Parathyroid adenoma (tissue), 2 donors: Measurements from ENCODE around the gene NOX5.

ENCODE experiments used
- H2AFZ ChIP-seq: fragments of 300-600 bp; sonication (generic); one replicate; pipeline ENCODE4 v1.7.0; 2017; ENCODE audit warnings: antibody characterized with exemption, mild to moderate bottlenecking
- H3K27ac ChIP-seq: fragments of 300-600 bp; sonication (generic); one replicate; pipeline ENCODE4 v1.7.0; 2017
- H3K27me3 ChIP-seq: fragments of 300-600 bp; sonication (generic); one replicate; pipeline ENCODE4 v1.7.0; 2017; ENCODE audit warnings: low read length; ENCODE audit not compliant: control insufficient read depth, insufficient read depth
- H3K36me3 ChIP-seq: fragments of 300-600 bp; sonication (generic); one replicate; pipeline ENCODE4 v1.7.0; 2017; ENCODE audit warnings: low read length; ENCODE audit not compliant: control insufficient read depth, insufficient read depth
- H3K4me1 ChIP-seq: fragments of 300-600 bp; sonication (generic); one replicate; pipeline ENCODE4 v1.7.0; 2017; ENCODE audit warnings: control low read depth
- H3K4me2 ChIP-seq: fragments of 300-600 bp; sonication (generic); one replicate; pipeline ENCODE4 v1.7.0; 2017; ENCODE audit warnings: low read length
- H3K4me3 ChIP-seq: fragments of 300-600 bp; sonication (generic); one replicate; pipeline ENCODE4 v1.7.0; 2017; ENCODE audit warnings: low read depth, low read length
- H3K79me2 ChIP-seq: fragments of 300-600 bp; sonication (generic); one replicate; pipeline ENCODE4 v1.7.0; 2017; ENCODE audit warnings: control low read depth
- H3K9ac ChIP-seq: fragments of 300-600 bp; sonication (generic); one replicate; pipeline ENCODE4 v1.7.0; 2017; ENCODE audit warnings: mild to moderate bottlenecking
- H3K9me3 ChIP-seq: fragments of 300-600 bp; sonication (generic); one replicate; pipeline ENCODE4 v1.7.0; 2017; ENCODE audit warnings: low read length; ENCODE audit not compliant: control insufficient read depth
- CTCF ChIP-seq: fragments of 300-600 bp; sonication (generic); IDR thresholded peaks from one replicate; pipeline ENCODE4 v1.7.0; 2017; ENCODE audit warnings: antibody characterized with exemption, mild to moderate bottlenecking
- donor health status: primary hyperparathyroidism.

Gene NOX5

GRCh38 chr15:68985361-68985891 is 29.1 kb upstream of the NOX5 start:
- Histone ChIP-seq H3K4me3 (no peak overlapping the region), H3K4me1 (peaks cover 18% of the 10 kb centered on the region), H3K79me2 (no peaks in the 10 kb centered on the region), H3K9me3 (no peaks in the 10 kb centered on the region), H3K4me2 (no peak overlapping the region), H3K36me3 (no peaks in the 10 kb centered on the region), H3K27ac (peak overlapping the region; percentile 89), H3K27me3 (no peaks in the 10 kb centered on the region), H3K9ac (no peak overlapping the region), H2AFZ (peak overlapping the region; percentile 70)
- TF ChIP-seq CTCF: no peak

- no peaks in the 10 kb centered on the region for H3K9me3 ChIP-seq
- no peaks in the 10 kb centered on the region for H3K27me3 ChIP-seq
- H3K27ac ChIP-seq: no peak overlapping the region
- peaks cover 25% of the 10 kb centered on the region for H3K4me1 ChIP-seq
- no peak overlapping the region for H2AFZ ChIP-seq
- no peak overlapping the region for H3K9ac ChIP-seq
- H3K4me2 ChIP-seq: no peak overlapping the region
- no peaks in the 10 kb centered on the region for H3K36me3 ChIP-seq
- no peaks in the 10 kb centered on the region for H3K79me2 ChIP-seq
- TF ChIP-seq CTCF: no peak
- no peak overlapping the region for H3K4me3 ChIP-seq
Measured at GRCh38 chr15:68986322-68986721, 28.2 kb upstream of the NOX5 start.

GRCh38 chr15:68987120-68987519 is 27.4 kb upstream of the NOX5 start:
- Histone ChIP-seq H3K4me2 (no peak overlapping the region), H3K36me3 (no peaks in the 10 kb centered on the region), H3K9ac (no peak overlapping the region), H2AFZ (no peak overlapping the region), H3K79me2 (no peaks in the 10 kb centered on the region), H3K27ac (no peak overlapping the region), H3K9me3 (no peaks in the 10 kb centered on the region), H3K27me3 (no peaks in the 10 kb centered on the region), H3K4me3 (no peak overlapping the region), H3K4me1 (peaks cover 25% of the 10 kb centered on the region)
- no peak for TF ChIP-seq CTCF

- Histone ChIP-seq H3K36me3 (no peaks in the 10 kb centered on the region), H2AFZ (no peak overlapping the region), H3K4me2 (no peak overlapping the region), H3K4me1 (peaks cover 25% of the 10 kb centered on the region), H3K27ac (no peak overlapping the region), H3K9ac (no peak overlapping the region), H3K79me2 (no peaks in the 10 kb centered on the region), H3K27me3 (no peaks in the 10 kb centered on the region), H3K4me3 (no peak overlapping the region), H3K9me3 (no peaks in the 10 kb centered on the region)
- TF ChIP-seq CTCF: no peak
Measured at GRCh38 chr15:68987676-68988075, 26.8 kb upstream of the NOX5 start.

- no peaks in the 10 kb centered on the region for H3K9me3 ChIP-seq
- peak overlapping the region; percentile 22 for H2AFZ ChIP-seq
- no peaks in the 10 kb centered on the region for H3K79me2 ChIP-seq
- no peak overlapping the region for H3K4me2 ChIP-seq
- no peak overlapping the region for H3K4me3 ChIP-seq
- peaks cover 16% of the 10 kb centered on the region for H3K4me1 ChIP-seq
- no peaks in the 10 kb centered on the region for H3K36me3 ChIP-seq
- no peak overlapping the region for H3K27ac ChIP-seq
- H3K9ac ChIP-seq: no peak overlapping the region
- no peak for TF ChIP-seq CTCF
- no peaks in the 10 kb centered on the region for H3K27me3 ChIP-seq
Measured at GRCh38 chr15:68989541-68990230, 24.8 kb upstream of the NOX5 start.
